Activated CD4-positive, CD25-positive, alpha-beta regulatory T cell treated with anti-CD3 and anti-CD28 coated beads, Interleukin-2, amount 50 U/mL, for 72 hours (primary cell): ENCODE measurements around the gene TBC1D17.
A peak's percentile ranks its signal among the peaks of the same experiment; 100 is the strongest.
"Not testable (repeated sequence)": the region's sequence is repeated elsewhere in the genome, so short reads cannot be mapped to it uniquely, and the experiment has no call there.

Source experiments
- DNase-seq: peaks from one replicate; pipeline ENCODE4 v3.0.0; 2021

The TBC1D17 gene

DNA sequence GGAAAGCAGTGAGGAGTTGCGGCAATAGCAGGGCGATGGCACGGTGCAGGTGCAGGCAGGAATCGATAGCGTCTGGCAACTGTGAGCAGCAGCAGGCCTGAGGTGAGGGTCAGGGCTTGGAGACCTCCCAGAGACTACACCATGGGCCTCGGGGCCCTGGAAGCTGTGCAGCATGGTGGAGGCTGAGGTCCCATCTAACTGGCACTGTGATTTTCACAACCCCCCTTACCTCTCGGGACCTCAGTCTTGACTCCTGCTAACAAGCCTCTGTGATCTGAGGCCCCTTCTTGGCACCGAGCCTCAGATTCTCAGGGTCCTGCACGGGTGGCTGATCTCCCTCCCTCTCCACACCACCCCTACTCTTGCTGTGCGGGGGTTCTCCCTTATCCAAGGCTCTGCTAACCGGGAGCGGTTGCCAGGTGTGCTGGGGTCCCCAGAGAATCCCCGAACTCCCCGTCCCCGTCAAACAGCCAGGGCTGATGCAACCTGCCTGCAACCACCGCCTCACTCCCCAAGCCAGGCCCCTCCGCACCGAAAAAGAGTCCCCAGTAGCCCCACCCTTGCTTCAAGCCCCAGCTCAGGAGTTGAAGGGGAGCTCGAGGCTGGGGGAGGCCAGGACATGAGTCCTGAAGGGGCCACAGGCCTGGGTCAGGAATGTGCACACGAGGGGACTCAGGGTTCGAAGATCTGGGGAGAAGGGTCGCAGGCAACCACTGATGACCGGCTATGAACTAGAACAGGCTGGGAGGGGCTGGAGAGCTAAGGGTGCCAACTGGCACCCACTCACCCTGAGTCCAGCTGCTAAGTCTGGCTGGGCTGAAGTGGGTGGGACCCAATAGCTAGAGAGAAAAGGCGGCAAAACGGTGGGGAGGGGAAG is 46.7 kb downstream of the TBC1D17 start:
- no peak for DNase-seq

DNA sequence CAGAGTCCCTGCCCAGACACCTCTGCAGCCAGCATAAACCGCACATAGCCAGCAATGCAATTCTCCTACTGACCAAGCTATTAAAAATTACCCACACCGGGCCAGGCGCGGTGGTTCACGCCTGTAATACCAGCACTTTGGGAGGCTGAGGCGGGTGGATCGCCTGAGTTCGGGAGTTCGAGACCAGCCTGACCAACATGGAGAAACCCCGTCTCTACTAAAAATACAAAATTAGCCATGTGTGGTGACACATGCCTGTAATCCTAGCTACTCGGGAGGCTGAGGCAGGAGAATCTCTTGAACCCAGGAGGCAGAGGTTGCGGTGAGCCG is 47.3 kb downstream of the TBC1D17 start:
- not testable (repeated sequence) for DNase-seq

DNA sequence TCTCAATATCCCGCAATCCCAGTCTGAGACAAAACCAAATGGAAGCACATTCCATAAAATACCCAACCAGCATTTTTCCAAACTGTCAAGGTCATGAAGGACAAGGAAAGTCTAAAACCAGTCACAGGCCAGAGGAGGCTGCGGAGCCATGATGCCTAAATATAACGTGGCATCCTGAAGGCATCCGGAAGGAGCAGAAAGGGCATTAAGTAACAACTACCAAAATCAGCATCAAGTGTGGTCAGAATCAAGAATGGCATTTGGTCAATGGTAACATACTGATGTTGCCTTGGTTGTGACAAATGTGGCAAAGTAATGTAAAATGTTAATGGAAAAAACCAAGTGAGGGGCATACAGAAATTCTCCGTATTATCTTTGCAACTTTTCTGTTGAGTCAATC is 48.0 kb downstream of the TBC1D17 start:
- no peak for DNase-seq

DNA sequence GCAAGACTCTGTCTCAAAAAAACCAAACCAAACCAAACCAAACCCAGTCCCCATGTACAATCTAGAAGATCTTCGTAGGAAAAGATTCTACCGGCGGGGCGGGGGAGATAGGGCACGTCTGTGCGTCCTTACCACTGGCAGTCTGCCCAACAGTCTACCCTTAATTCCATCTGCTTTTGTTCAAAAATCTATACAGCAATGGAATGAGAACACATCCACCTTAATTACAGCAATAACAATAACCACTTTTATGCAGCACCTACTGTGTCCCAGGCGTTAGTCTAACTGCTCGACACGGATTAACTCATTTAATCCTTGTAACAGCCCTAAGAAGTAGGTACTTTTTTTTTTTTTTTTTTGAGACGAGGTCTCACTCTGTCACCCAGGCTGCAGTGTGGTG is 49.0 kb downstream of the TBC1D17 start:
- DNase-seq, result no peak

DNA sequence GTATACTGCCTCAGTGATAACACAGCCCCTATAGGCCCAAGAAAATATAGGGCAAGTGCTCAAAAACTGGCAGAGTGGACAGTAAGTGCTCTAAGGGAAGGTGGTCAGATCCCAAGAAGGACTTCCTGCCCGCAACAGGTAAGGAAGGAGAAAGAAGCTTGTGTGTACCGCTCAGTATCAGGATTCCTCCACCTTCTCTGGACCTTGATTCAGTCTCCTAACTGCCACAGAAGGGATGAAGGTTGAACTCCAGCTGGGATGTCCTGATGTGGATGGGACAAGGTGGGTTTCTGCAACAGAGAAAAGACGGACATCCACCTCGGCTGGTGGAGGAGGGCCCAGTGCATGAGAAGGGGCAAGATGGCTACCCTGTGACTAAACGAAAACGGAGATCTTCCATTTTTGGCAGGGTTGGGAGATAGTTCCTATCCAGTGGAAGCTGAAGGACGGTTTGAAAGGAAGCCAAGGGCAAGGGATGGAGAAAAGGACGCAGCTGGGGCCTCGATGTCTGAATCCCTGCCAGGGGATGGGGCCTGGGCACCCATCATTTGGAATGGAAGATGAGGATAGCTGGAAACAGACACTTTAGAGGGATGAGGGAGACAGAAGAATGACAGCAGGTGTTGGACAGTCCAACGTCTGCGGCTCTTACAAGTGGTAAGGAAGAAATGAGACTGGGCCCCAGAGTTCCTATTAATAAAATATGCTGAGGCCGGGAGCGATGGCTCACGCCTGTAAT is 50.2 kb downstream of the TBC1D17 start:
- DNase-seq, result no peak

DNA sequence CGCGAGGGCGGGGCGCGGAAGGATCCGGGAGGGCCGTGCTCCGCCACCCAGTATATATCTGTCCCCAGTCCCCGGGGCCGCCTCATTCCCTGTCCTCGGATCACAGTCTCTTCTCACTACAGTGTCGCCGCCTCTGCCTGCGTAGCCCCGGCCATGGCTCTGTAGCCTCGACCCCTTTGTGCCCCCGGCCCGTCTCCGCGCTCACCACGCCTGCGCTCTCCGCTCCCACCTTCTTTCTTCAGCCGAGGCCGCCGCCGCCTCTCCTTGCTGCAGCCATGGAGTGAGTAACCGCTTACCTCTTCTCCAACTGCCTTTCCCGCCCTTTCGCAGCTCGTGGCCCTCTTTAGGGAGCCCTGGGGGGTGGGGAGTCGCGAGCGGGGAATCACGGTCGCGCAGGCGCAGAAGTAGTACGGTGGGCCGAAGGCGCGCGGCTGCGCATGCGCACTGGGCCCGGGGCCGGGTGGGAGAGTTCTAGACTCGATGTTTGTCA is 51.7 kb downstream of the TBC1D17 start, which contains the start of the genes ATF5 and NUP62:
Gene ATF5 (plus strand): TSS at position 85 of the 490 bp plus-strand sequence. CDS start 1,646 bp downstream, outside the sequence.
Gene NUP62 (minus strand): TSS at position 384 of the 490 bp plus-strand sequence. CDS start 19,697 bp downstream, outside the sequence.
- peak; percentile 97 for DNase-seq

DNA sequence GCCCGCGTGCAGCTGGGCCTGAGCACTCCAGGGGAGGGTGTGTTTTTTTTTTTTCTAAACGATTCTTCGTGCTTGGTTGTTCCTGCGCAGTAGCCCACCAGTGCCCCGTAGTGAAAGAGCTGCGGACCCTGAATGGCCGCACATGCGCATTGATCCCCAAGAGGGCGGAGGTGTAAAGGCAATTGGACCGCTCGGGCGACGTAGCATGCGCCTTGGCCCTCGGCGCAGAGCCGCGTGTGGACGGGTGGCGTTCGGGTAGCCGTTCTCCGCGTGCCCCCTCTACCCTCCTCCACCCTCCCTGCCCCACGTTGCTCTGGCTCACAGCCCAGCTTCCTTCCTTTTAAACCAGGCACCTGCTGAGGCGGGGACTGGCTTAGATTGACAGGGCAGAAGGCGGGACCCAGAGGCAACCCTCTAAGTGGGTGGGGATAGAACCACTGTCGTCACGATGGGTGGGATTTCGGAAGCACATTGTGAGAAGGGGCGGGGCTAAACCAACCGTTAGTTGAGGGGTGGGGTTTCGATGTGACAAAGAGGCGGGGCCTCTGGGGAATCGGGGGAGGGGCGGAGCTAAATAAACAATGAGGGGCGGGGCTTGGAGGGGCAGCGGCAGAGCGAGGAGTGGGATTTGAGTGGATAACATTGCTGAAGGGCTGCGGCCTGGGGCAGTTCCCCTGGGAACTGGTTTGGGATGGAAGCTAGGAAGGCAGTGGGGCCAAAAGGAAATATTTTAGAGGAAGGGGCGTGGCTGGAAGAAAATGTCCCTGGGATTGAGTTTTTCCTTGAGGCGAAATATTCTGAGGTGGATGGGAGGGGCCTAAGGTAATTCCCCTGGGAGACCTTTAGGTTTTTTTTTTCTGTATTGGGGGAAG is 52.3 kb downstream of the TBC1D17 start:
- peak; percentile 87 for DNase-seq

DNA sequence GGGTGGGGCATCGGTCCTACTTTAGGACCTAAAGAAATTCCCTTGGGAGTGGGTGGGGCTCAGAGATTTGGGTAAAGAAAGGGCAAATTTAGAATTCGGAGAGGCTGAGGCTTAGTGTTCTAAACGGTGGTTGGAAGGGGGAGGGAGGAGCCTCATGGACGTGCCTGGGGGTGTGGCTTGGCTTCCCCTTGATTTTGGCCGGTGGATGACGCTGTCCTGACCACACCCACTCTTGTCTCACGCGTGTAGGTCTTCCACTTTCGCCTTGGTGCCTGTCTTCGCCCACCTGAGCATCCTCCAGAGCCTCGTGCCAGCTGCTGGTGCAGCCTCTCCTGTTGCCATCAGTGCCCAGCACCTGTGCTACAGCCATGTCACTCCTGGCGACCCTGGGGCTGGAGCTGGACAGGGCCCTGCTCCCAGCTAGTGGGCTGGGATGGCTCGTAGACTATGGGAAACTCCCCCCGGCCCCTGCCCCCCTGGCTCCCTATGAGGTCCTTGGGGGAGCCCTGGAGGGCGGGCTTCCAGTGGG is 53.0 kb downstream of the TBC1D17 start:
- no peak for DNase-seq

DNA sequence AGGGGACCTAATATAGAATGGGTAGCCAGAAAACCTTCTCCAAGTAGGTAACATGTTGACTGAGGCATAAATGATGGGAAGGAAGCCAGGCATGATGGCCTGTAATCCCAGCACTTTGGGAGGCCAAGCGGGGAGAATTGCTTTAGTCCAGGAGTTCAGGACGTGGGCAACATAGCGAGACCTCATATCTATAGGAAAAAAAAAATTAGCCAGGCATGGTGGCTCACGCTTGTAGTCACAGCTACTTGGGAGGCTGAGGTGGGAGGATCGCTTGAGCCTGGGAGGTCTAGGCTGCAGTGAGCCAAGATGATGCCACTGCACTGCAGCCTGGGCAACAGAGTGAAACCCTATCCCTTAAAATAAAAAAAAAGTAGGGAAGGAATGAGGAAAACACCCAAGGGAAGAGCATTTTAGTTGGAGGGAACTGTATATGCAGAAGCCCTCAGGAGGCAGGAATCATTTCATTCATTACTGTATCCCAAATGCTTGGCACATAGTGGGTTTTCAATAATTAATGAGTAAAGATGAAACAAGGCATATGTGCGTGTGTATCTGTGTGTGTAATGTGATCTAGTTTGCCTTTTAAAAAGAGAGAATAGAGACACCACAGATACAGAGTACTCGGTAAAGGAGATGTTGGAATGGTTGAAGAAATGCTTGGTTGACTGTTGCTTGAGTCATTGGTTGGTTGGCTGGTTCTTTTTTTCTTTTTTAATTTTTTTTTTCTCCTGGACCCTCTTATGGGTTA is 54.0 kb downstream of the TBC1D17 start:
- DNase-seq, result no peak

DNA sequence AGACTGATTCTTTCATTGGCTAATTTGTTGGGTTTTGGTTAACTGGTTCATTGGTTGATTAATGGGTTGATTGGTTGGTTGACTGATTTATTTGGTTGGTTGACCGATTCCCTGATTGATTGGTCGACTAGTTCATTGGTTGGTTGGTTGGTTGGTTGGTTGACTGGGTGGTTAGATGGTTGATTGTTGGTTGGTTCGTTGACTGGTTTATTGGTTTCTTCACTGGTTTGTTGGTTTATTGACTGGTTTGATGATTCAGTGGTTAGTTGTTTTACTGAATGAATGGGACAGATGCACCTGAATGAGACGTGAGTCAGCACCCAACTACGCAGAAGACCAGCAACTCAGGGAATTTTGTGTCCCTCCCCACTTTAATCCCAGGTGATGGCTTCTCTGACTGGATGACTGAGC is 54.5 kb downstream of the TBC1D17 start:
- no peak for DNase-seq

DNA sequence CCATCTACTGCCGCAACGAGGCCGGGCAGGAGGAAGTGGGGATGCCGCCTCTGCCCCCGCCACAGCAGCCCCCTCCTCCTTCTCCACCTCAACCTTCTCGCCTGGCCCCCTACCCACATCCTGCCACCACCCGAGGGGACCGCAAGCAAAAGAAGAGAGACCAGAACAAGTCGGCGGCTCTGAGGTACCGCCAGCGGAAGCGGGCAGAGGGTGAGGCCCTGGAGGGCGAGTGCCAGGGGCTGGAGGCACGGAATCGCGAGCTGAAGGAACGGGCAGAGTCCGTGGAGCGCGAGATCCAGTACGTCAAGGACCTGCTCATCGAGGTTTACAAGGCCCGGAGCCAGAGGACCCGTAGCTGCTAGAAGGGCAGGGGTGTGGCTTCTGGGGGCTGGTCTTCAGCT is 55.2 kb downstream of the TBC1D17 start:
- peak; percentile 57 for DNase-seq

DNA sequence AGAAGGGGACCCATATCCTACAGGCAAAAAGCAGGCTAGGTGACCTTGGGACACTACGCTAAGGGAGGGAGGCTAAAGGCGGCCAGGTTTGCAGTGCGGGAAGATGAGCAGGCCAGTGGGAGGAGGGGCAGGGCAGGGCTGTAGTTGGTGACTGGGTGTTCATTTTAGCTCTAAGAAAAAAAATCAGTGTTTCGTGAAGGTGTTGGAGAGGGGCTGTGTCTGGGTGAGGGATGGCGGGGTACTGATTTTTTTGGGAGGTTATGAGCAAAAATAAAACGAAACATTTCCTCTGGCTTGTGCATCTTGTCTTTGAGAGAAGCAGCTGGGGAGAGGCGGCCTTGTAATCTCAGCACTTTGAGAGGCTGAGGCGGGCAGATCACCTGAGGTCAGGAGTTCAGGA is 56.1 kb downstream of the TBC1D17 start:
- DNase-seq, result no peak

DNA sequence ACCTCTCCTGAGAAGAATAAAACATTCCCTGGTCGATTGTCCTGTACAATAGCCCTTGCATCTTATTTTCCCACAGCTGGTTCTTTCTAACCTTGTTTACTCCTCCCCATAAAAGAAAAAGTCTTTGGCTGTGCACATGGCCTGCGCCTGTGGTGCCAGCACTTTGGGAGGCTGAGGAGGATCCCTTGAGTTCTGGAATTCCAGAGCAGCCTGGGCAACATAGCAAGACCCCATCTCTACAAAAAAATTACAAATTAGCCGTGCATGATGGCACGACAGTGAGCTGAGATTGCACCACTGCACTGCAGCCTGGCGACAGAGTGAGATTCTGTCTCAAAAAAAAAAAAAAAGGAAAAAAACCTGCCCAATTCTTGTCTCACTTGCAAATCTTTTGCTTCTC is 59.0 kb downstream of the TBC1D17 start:
- DNase-seq, result no peak

DNA sequence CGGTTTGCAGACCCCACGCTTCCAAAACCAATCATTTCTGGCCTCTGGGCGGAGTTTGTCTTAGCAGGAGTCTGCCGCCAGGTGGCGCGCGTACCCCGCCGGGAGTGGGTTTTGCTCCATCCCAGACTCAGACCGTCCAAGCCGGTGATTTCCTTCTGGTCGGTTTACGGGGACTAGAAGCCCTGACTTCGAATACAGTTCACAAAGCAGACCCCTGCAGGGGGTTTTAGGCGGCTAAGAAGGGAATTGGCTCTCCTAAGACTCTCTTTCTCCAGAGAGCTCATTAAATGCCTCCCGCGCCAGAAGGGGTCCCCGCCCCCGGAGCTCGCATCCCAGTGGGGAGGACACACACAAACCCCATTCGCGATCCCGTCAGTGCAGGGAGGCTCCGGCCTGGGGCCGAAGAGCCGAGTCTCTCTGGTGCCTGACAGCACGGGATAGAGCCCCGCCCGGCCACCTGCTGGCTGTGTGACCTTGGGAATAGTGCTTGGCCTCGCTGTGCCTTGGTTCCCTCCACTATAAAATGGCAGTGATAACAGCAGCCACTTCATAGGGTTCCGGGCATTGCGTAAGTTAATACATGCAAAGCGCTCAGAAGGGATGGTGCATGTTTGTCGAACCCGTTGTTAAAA is 60.4 kb downstream of the TBC1D17 start:
- peak; percentile 88 for DNase-seq
